Measurements from ENCODE around the gene LRP8.
"Not testable (repeated sequence)": the region's sequence is repeated elsewhere in the genome, so short reads cannot be mapped to it uniquely, and the experiment has no call there.

The LRP8 gene

DNA sequence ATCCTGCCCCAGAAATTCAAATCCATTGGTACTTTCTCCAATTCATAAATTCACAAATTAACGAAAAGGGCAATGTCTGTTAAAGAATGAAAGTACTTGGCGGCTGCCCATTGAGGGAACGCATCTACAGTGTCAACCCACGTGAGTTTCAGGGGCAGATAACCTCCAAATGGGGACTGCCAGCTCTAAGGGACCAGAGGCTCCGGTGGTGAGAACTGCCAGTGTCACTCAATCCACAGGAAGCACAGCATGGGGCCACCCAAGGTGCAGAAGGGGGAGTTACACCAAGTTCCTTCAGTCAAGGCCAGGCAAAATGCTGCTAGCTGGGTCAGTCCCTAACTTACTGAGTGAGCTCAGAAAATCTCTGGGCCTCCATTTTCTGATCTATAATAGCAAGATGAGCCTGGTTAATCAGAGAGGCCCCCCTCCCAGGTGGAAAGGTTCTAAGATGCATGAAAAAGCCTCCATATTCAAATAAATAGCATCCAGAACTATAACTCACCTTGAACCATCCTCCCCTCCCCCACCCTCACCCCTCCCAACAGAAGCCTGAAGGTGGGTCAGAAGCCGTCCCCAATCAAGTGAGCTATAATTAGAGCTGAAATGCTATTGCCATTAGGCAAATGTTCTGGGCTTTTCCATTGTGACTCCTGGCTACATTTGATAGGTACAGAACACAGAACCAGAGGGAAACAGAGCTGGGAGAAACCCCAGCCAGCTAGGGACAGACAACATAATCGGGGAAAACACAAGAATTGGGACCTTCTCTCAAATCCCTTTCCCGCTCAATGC lies 41.7 kb downstream of the LRP8 start:
- TF ChIP-seq, protein P1, sequence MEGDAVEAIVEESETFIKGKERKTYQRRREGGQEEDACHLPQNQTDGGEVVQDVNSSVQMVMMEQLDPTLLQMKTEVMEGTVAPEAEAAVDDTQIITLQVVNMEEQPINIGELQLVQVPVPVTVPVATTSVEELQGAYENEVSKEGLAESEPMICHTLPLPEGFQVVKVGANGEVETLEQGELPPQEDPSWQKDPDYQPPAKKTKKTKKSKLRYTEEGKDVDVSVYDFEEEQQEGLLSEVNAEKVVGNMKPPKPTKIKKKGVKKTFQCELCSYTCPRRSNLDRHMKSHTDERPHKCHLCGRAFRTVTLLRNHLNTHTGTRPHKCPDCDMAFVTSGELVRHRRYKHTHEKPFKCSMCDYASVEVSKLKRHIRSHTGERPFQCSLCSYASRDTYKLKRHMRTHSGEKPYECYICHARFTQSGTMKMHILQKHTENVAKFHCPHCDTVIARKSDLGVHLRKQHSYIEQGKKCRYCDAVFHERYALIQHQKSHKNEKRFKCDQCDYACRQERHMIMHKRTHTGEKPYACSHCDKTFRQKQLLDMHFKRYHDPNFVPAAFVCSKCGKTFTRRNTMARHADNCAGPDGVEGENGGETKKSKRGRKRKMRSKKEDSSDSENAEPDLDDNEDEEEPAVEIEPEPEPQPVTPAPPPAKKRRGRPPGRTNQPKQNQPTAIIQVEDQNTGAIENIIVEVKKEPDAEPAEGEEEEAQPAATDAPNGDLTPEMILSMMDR (IDR thresholded peaks at IDR 0.05; ENCODE audit: low read depth, low read length, missing control alignments): no peak
- no peak for DNase-seq (ENCODE audit: low read depth)
- no peak overlapping the region for H3K4me3 ChIP-seq (ENCODE audit: low read depth, low read length)

DNA sequence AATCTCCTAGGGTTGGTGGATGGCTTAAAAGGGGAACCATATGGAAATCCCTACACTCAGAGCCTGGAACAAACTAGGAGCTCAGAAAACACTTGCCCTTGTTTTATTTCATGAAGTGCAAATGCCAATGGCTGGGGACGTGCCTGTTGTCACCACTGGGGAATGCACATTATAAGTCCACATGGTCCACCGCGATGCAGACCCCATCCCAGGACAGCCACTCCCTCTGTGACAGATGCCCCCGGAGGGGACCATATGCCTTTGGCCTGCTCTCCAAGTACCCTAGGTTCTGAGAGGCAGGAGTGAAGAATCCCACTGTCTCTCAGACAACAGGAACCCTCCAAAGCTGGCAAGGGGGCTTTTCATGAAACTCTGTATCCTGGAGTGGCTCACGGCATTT lies 42.3 kb downstream of the LRP8 start:
- no peak overlapping the region for H3K4me3 ChIP-seq (ENCODE audit: low read depth, low read length)
- DNase-seq (ENCODE audit: low read depth): no peak
- TF ChIP-seq, protein P1 (IDR thresholded peaks at IDR 0.05; ENCODE audit: low read depth, low read length, missing control alignments): no peak

DNA sequence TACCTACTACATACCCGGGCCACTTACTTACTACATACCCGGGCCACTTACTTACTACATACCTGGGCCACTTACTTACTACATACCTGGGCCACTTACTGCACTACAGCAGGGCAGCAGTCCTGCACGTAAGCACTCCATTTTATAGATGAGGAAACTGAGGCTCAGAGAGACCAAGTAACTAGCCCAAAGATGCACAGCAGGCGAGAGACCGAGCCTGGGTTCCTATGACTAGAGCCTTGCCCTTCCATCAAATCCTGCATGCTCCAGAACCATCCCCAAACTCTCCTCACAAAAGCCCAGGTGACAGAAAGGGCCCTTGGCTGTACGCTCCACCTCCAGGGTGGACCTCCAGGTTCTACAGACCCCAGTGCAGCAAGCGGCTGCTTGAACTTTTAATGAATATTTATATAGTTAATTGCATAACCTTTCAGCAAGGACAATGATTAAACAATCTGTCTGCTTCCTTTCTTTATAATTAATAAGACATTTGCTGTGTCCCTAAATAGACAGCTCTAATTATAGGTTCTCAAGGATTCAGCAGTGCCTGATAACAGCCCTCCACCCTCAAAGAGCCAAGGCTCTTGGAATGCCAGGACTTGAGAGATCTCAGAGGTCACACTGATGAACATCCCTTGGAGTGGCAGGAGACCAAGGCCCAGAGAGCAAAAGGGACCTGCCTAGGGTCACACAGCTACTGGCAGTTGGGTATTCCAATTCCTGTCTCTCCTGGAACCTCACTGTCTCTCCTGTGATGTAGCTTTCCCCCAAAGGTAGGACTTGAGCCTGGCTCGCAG lies 43.4 kb downstream of the LRP8 start:
- DNase-seq (ENCODE audit: low read depth): no peak
- no peak overlapping the region for H3K4me3 ChIP-seq (ENCODE audit: low read depth, low read length)
- TF ChIP-seq, protein P1 (IDR thresholded peaks at IDR 0.05; ENCODE audit: low read depth, low read length, missing control alignments): no peak

DNA sequence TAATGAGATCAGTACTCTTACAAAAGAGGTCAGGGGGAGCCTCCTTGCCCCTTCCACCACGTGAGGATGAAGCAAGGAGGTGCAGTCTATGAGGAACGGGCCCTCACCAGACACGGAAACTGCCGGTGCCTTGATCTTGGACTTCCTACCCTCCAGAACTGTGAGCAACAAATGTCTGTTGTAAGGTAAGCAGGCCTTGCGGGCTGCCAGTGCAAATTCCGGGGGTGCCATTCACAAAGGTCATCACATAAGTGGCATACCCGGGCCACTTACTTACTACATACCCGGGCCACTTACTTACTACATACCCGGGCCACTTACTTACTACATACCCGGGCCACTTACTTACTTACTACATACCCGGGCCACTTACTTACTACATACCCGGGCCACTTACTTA lies 44.7 kb downstream of the LRP8 start:
- DNase-seq (ENCODE audit: low read depth); H3K4me3 ChIP-seq (ENCODE audit: low read depth, low read length): not testable (repeated sequence)

DNA sequence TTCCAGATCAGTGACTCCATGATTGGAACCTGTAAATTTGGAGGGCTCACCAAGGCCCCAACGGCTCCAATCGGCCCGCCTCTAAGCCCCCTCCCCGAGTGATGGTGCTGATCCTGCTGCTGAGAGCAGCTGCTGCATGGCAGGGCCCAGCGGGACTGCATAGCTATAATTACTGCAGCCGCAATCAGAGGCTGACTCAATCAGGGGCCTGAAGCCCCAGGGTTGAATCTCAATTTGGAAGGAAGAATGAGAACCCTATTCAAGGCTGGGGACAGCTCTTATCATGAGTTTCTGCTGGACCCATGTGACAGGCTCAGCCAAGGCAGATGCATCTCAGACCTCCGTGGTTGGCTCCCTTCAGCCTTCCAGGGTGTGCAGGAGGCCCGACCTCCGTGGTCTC lies 46.7 kb downstream of the LRP8 start:
- TF ChIP-seq, protein P1 (IDR thresholded peaks at IDR 0.05; ENCODE audit: low read depth, low read length, missing control alignments): no peak
- H3K4me3 ChIP-seq (ENCODE audit: low read depth, low read length): no peak overlapping the region
- DNase-seq (ENCODE audit: low read depth): no peak

DNA sequence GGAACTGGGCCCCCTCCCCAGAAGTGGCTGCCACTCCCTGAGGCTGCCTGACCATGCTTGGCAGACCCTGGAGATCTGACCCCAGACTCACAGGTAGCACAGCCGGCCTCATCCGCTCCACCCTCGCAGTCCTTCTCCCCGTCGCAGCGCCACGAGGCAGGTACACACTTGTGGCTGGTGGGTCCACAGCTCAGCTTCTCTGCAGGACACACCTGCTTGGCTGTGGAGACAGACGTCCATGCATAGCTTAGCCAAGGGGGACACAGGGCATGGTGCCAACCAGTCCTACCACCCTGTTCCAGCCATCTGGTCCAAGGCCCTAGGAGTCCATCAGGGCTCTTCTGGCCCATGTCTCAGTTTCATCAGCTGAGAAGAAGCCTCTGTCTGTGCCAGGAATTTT lies 47.4 kb downstream of the LRP8 start:
- H3K4me3 ChIP-seq (ENCODE audit: low read depth, low read length): no peak overlapping the region
- DNase-seq (ENCODE audit: low read depth): no peak
- TF ChIP-seq, protein P1 (IDR thresholded peaks at IDR 0.05; ENCODE audit: low read depth, low read length, missing control alignments): no peak

DNA sequence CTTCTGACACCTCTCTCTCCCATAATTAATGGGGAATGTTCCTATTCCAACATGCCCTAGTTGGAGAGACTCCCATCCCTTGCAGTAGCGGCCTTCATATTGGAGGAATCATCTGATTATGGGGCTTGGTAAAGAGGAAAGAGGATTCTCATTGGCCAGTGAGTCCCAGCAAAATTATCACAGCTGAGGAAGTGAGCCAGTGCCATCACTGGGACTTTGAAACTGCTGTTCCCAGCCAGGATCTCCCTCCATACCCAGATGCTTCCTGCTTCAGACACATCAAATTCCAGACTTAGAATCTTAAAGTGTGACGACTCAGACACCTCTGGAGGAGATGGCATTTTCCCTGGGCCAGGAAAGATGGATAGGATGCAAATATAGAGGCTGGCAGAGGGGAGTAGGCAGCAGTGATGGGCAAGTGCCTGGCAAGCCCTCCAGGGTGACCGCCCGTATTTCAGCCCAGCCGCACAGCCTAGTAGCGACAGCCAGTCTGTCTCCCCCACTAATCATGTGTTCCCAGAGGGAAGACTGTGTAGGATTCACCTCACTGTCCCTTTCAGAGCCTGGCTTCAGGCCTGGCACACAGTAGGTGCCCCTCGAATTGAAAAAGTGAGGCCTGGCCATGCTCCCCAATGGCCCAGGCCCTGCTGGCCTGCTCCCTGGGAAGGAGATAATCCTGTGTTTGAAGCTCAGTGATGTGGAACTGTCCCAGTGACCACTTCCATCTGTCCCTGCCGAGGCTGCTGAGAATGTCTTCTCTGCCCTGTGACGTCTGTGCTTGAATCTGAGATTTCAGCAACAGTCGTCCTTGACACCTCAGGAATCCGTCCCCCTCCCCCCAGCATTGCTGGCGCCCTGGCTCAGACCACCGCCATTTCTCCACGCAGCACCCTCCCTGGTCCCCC lies 48.3 kb downstream of the LRP8 start:
- H3K4me3 ChIP-seq (ENCODE audit: low read depth, low read length): no peak overlapping the region
- TF ChIP-seq, protein P1 (IDR thresholded peaks at IDR 0.05; ENCODE audit: low read depth, low read length, missing control alignments): no peak
- DNase-seq (ENCODE audit: low read depth): no peak
